Left ventricle myocardium inferior (tissue), 1 donor: ENCODE data around the gene RFPL3. TPM values are rescaled to one million over a fixed set of nuclear protein-coding genes. Genes with fewer than 3 reads are reported as not detected.
A peak's percentile ranks its signal among the peaks of the same experiment; 100 is the strongest.

ENCODE experiments used
- DNase-seq: peaks from one replicate; pipeline ENCODE4 v3.0.0-alpha.2; 2020
- H3K27ac ChIP-seq: fragments of 200-600 bp; replicated peaks from 2 replicates; pipeline ENCODE4 v1.8.0; 2021
- H3K27me3 ChIP-seq: fragments of 200-600 bp; 2 replicates; pipeline ENCODE4 v1.8.0; 2021; ENCODE audit warnings: low read depth
- H3K36me3 ChIP-seq: fragments of 200-600 bp; 2 replicates; pipeline ENCODE4 v1.8.0; 2021
- H3K4me1 ChIP-seq: fragments of 200-600 bp; 2 replicates; pipeline ENCODE4 v1.8.0; 2021
- H3K4me3 ChIP-seq: fragments of 200-600 bp; 2 replicates; pipeline ENCODE4 v1.8.0; 2021; ENCODE audit warnings: mild to moderate bottlenecking, moderate library complexity
- H3K9me3 ChIP-seq: fragments of 200-600 bp; replicated peaks from 2 replicates; pipeline ENCODE4 v1.8.0; 2021
- intact Hi-C: fragments of 100-400 bp; cut with micrococcal nuclease; formaldehyde crosslinking; loops from one replicate; pipeline ENCODE4 v1.11.0; 2022
- total RNA-seq: library from RNA; stranded (reverse); fragmentation: NEBNext Ultra II Directional; extraction: Animal tissue kit (Norgen Biotek cat#: 25700); gene quantifications from one replicate; pipeline ENCODE4 v1.2.1, GENCODE V29; 2021
- TF ChIP-seq, protein P1 (sequence below): fragments of 200-600 bp; IDR thresholded peaks from 2 replicates; pipeline ENCODE4 v1.8.0; 2021; ENCODE audit warnings: antibody characterized with exemption, mild to moderate bottlenecking, borderline replicate concordance
- donor health status: DM: no; HTN: yes; CAD: no; lungs with severe emphysema.

RFPL3 gene
- total RNA-seq, 1 donor from 2014 or later = not detected

DNA sequence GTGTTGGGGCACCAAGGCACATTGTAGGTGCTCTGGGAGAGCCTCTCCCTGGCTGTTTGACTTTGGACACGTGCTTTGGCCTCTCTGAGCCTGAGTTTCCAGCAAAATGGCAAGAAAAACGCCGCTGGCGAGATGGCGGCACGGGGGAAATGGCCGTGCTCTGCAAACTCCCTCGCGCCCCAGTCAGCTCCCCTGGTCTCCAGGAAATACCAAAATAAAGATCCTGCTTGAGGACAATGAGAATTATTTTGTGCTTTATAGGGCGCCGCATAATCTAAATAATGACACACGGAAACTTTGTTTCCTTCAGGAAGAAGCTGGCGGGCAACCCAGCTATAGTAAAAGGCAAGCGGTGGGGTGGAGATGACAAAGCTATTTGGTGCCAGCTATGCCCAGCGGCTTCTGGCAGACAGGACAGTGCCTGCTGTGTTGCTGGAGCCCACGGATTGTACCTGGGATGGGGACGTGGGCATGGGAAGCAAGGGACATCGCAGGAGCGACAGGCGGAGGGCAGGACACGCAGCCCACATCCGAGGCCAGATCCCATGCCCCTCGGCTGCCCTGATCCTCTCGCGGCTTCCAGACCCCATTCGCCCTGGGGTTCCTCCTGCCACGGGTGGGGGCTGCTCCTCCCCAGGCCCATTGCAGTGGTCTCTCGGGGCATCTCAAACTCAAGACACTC lies 26.3 kb upstream of the RFPL3 start:
- Histone ChIP-seq H3K4me1 (peaks cover 4% of the 10 kb centered on the region), H3K36me3 (no peaks in the 10 kb centered on the region), H3K9me3 (no peaks in the 10 kb centered on the region), H3K27ac (peak overlapping the region; percentile 38), H3K27me3 (peaks cover 5% of the 10 kb centered on the region), H3K4me3 (peak overlapping the region; percentile 34)
- TF ChIP-seq, protein P1, sequence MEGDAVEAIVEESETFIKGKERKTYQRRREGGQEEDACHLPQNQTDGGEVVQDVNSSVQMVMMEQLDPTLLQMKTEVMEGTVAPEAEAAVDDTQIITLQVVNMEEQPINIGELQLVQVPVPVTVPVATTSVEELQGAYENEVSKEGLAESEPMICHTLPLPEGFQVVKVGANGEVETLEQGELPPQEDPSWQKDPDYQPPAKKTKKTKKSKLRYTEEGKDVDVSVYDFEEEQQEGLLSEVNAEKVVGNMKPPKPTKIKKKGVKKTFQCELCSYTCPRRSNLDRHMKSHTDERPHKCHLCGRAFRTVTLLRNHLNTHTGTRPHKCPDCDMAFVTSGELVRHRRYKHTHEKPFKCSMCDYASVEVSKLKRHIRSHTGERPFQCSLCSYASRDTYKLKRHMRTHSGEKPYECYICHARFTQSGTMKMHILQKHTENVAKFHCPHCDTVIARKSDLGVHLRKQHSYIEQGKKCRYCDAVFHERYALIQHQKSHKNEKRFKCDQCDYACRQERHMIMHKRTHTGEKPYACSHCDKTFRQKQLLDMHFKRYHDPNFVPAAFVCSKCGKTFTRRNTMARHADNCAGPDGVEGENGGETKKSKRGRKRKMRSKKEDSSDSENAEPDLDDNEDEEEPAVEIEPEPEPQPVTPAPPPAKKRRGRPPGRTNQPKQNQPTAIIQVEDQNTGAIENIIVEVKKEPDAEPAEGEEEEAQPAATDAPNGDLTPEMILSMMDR = no peak
- intact Hi-C loops = no loop called here
- no peak for DNase-seq

DNA sequence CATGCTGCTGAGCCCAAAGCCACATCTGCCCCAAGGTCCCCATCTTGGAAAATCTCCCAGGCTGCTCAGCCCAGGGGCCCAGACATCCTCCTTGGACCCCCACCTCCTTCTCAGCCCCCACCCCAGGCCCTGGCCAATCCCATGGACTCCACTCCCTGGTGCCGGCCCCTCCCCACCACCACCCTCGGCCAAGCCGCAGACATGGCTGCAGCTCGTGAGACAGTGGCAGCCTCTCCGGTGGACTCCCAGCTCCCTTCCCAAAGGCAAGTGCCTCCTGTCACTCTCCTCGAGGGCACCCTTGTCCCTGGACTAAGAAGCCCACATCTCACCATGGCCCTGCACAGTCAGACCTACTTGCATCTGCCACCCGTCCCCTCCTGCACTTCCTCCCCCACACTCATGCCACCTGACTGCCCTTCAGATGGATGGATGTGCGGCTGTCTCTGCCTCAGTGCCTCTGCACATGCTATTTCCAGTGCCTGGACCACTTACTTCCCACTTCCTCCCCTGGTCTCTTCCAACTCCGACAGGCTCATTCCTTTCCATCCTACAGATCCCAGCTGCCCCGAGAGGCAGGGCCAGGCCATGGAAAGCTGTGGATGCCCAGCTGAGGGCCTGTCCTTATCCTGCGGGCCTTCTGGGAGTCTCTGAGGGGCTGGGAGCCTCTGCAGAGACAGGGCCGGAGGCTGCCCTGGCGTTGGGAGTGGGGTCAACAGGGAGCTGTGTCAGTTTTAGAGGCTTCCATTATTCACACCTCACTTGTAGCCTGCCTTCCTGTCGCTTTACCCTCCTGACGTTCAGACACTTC lies 25.5 kb upstream of the RFPL3 start:
- Histone ChIP-seq H3K9me3 (no peaks in the 10 kb centered on the region), H3K27me3 (peaks cover 5% of the 10 kb centered on the region), H3K27ac (peak overlapping the region; percentile 38), H3K36me3 (no peaks in the 10 kb centered on the region), H3K4me3 (peak overlapping the region; percentile 34), H3K4me1 (peaks cover 4% of the 10 kb centered on the region)
- TF ChIP-seq, protein P1 = no peak
- no peak for DNase-seq
- intact Hi-C loops = no loop called here

DNA sequence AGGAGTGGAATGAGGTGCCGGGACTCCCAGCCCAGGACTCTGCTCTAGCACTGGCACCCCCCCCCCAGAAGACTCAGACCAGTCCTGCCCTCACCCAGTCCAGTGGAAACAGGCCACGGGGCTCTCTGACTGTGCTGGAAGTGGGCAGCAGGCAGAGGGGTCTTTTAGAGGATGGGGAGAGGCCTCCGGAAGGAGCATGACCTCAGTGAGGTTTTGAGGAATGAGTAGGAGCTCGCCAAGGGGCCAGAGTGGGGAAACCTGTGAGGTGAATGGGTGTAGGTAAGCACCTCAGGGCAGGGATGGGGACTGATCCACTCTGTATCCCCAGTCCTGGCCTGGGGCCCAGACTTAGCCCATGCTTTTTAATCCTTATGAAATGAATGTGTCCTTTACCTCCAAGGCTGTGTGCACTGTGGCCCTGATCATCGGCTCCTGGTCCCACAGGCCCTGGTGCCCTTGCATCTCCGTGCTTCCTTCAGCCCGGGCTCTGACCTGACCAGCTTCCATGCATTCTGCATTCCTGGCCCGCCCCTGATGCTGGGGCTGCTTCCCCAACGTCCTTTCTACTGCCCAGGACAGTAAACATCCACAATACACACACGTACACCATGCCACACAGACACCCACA lies 24.4 kb upstream of the RFPL3 start:
- TF ChIP-seq, protein P1 = no peak
- Histone ChIP-seq H3K27me3 (peaks cover 5% of the 10 kb centered on the region), H3K4me3 (no peak overlapping the region), H3K9me3 (no peaks in the 10 kb centered on the region), H3K4me1 (peaks cover 4% of the 10 kb centered on the region), H3K36me3 (no peaks in the 10 kb centered on the region), H3K27ac (no peak overlapping the region)
- intact Hi-C loops = no loop called here
- no peak for DNase-seq

DNA sequence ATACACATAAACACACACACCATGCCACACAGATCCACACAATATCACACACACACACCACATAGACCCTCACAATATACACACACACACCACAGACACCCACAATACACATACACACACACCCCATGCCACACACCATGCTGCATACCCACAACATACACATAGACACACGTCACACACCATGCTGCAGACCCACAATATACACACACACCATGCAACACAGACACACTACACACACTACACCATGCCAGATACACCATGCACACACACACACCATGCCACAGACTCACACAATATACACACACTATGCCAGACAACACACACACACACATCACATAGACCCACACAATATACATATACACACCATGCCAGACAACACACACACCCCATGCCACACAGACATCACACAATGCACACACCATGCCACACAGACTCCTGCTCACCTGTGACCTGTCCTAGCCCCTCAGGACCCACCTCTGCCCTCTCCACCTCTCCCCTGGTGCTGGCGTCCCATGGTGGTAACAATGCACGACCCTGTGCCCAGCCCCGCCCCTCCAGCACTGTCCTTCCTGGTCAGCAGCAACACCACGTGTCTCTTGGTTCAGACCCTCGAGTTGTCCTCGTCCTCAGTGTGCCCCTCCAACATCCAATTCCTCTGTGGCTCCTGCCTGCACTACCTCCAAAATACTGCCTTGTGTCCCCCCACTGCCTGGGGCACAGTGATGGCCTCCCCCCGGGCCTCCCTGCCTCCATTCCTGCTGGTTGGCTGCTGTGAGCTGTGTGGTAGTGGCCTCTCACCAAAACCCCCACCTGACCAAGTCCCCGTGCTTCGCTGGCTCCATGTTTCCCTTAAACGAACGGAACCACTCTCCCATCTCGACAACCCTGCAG lies 23.7 kb upstream of the RFPL3 start:
- DNase-seq = no peak

More for the DNA sequence above, 23.7 kb upstream of the RFPL3 start:
- intact Hi-C loops = no loop called here
- Histone ChIP-seq H3K4me1 (peaks cover 4% of the 10 kb centered on the region), H3K9me3 (no peaks in the 10 kb centered on the region), H3K4me3 (no peak overlapping the region), H3K27ac (no peak overlapping the region), H3K27me3 (peaks cover 5% of the 10 kb centered on the region), H3K36me3 (no peaks in the 10 kb centered on the region)
- TF ChIP-seq, protein P1 = no peak
